Body of pancreas (tissue), 4 donors: Measurements from ENCODE around the gene HMSD. TPM values are rescaled to one million over a fixed set of nuclear protein-coding genes. Genes with fewer than 3 reads are reported as not detected.
A peak's percentile ranks its signal among the peaks of the same experiment; 100 is the strongest.

Experiments
- ATAC-seq: fragments of 150-250 bp; one replicate; pipeline ENCODE4 v1.9.1; 2016
- DNase-seq, 4 donors: peaks; one replicate each; pipeline ENCODE4 v3.0.0-alpha.2; 2019
- H3K27ac ChIP-seq, 4 donors: fragments of 200-600 bp; sonication (generic); 1 replicate in 3 of 4; 2 replicates in 1 of 4; pipeline versions ENCODE4 v1.5.1 to v1.6.1; 2016 to 2019; ENCODE audit warnings: mild to moderate bottlenecking in 1 of 4, mixed read lengths in 1 of 4, moderate library complexity in 1 of 4
- H3K27me3 ChIP-seq, 2 donors: fragments of 200-600 bp; sonication (generic); one replicate each; pipeline ENCODE4 v1.6.0; 2016; ENCODE audit warnings: mild to moderate bottlenecking in 1 of 2
- H3K36me3 ChIP-seq, 2 donors: fragments of 200-600 bp; sonication (generic); replicated peaks in 1 of 2; 2 replicates each; pipeline ENCODE4 v1.5.1; 2016; ENCODE audit warnings: low read depth in 2 of 2; ENCODE audit not compliant: insufficient read depth in 1 of 2
- H3K4me1 ChIP-seq: fragments of 200-600 bp; sonication (generic); one replicate; pipeline ENCODE4 v1.6.0; 2016
- H3K4me3 ChIP-seq, 2 donors: fragments of 200-600 bp; sonication (generic); 1 replicate in 1 of 2; 2 replicates in 1 of 2; pipeline ENCODE4 v1.5.1; 2016 to 2019
- H3K9me3 ChIP-seq, 3 donors: fragments of 200-600 bp; sonication (generic); 1 replicate in 2 of 3; 2 replicates in 1 of 3; pipeline ENCODE4 v1.5.1; 2016
- POLR2A ChIP-seq, 3 donors: fragments of 450-650 bp; IDR thresholded peaks; one replicate each; pipeline ENCODE4 v1.6.1; 2016; ENCODE audit warnings: antibody characterized with exemption in 3 of 3, mild to moderate bottlenecking in 2 of 3
- WGBS, 2 donors: methylation state at CpG; one replicate each; pipeline ENCODE4 v1.1.5; 2017; 5-methylcytosine and 5-hydroxymethylcytosine counted together
- intact Hi-C: fragments of 100-400 bp; cut with DNase I; formaldehyde crosslinking; loops from one replicate; pipeline ENCODE4 v1.15.1; 2023
- total RNA-seq, 2 donors: library from RNA; depleted of rRNA; stranded (reverse); fragments of >200 nt; gene quantifications; one replicate each; pipeline ENCODE4 v1.1.0, GENCODE V29; 2016
- TF ChIP-seq, protein P1 (sequence below), 7 experiments: fragments of 450-650 bp in 4 of 7; fragments of 200-600 bp in 3 of 7; sonication (generic) in 3 of 7; IDR thresholded peaks; one replicate each; pipeline ENCODE4 v1.5.1; 2016 to 2019; ENCODE audit warnings: antibody characterized with exemption in 7 of 7

The HMSD gene, protein sequence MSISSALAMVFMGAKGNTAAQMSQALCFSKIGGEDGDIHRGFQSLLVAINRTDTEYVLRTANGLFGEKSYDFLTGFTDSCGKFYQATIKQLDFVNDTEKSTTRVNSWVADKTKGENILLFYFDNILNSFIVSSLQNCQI
- not detected for total RNA-seq

DNA sequence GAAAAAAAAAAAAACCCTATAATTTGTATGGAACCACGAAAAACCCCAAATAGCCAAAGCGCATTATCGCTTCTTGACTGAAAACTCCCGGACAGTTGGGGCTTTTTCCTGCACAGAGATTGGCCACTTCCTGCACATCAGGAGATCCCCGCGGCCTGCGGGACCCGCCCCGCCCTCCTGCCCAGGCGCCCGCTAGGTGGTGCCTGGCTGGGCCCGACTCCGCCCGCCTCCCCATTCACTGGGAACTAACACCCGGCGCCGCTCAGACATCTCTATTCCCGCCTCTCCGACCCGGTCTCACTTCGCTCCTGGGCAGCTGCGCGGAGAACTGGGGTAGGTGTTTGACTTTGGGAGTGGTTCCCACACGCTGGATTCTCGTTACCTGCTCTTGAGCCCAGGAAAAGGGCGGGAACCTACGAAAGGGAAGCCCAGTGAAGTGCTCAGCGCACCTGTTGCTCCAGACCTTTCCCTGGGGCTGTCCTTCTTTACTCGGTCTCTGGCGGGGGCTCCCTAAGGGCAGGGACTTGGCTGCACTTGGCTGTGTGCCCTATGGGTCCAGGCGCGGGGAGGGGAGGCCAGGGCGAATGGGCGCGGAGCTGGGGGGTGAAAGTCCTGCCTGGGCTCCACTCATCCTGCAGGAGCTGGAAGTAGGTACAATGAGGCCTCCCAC, at the start of gene HMSD:
Gene HMSD, plus strand, starts transcription at position 234 of the 670 bp plus-strand sequence. CDS start 4,155 bp downstream, outside the sequence.
- DNase-seq = peak; percentile 44 to 66 (median 56)
- peak; percentile 81 for ATAC-seq
- TF ChIP-seq, protein P1, sequence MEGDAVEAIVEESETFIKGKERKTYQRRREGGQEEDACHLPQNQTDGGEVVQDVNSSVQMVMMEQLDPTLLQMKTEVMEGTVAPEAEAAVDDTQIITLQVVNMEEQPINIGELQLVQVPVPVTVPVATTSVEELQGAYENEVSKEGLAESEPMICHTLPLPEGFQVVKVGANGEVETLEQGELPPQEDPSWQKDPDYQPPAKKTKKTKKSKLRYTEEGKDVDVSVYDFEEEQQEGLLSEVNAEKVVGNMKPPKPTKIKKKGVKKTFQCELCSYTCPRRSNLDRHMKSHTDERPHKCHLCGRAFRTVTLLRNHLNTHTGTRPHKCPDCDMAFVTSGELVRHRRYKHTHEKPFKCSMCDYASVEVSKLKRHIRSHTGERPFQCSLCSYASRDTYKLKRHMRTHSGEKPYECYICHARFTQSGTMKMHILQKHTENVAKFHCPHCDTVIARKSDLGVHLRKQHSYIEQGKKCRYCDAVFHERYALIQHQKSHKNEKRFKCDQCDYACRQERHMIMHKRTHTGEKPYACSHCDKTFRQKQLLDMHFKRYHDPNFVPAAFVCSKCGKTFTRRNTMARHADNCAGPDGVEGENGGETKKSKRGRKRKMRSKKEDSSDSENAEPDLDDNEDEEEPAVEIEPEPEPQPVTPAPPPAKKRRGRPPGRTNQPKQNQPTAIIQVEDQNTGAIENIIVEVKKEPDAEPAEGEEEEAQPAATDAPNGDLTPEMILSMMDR (IDR thresholded peaks at IDR 0.05) = peak in 6 of 7 experiments; percentile 28 to 51 (median 38)
- TF ChIP-seq POLR2A (IDR thresholded peaks at IDR 0.05) = no peak
- Histone ChIP-seq H3K4me1 (peaks cover 7% of the 10 kb centered on the region), H3K4me3 (no peak within 1 kb of the TSS), H3K9me3 (no peaks in the 10 kb centered on the region), H3K36me3 (no peaks in the 10 kb centered on the region), H3K27me3 (peaks cover under 1 to 7% of the 10 kb centered on the region in 2 donors), H3K27ac (no peak within 1 kb of the TSS)
- intact Hi-C loops = no loop called here
- 8 to 15% methylated on average over 21 to 35 of the region's 35 CpGs for WGBS, 2 donors

DNA sequence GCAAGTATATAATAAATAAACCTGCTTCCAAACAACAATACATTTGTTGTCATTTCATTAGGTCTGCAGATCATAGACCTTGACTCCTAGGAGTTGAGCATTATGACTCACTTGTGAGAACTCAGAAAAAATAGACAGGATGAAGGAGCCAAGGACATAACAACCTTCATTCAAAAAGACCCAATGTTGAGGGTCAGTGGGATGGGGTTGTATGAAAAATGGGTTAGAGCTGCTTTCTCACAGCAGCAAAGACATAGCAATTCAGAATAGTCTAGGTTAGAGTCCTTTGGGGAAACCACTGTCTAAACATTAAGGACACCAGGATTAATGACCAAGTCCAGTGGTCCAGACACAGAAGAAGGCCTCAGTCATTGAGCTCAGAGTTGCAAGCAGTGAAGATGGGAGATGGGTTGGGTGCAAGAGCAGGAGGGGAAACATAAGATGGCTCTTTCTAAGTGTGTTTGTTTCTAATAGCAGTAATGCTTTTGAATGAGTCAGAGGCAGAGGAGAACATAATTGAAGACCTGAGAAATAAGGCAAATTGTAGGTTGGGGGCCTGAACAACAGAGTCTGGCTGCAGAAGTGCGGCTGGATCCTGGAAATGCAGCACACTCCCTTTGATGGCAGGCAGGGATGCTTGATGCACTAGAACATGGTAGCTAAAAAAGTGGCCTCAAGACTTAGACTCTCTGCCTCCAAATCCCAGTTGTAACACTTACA, 45.1 kb upstream of the HMSD start:
- 91 to 94% methylated on average over 1 of the region's 1 CpG for WGBS, 2 donors
- no peaks in the 10 kb centered on the region for H3K27me3 ChIP-seq
- intact Hi-C loops = no loop called here
- TF ChIP-seq POLR2A (IDR thresholded peaks at IDR 0.05) = no peak
- TF ChIP-seq, protein P1 (IDR thresholded peaks at IDR 0.05) = no peak
- no peaks in the 10 kb centered on the region for H3K36me3 ChIP-seq
- no peak overlapping the region for H3K4me3 ChIP-seq
- no peaks in the 10 kb centered on the region for H3K4me1 ChIP-seq
- H3K27ac ChIP-seq = no peak overlapping the region
- no peaks in the 10 kb centered on the region for H3K9me3 ChIP-seq
- no peak for DNase-seq
- no peak for ATAC-seq

DNA sequence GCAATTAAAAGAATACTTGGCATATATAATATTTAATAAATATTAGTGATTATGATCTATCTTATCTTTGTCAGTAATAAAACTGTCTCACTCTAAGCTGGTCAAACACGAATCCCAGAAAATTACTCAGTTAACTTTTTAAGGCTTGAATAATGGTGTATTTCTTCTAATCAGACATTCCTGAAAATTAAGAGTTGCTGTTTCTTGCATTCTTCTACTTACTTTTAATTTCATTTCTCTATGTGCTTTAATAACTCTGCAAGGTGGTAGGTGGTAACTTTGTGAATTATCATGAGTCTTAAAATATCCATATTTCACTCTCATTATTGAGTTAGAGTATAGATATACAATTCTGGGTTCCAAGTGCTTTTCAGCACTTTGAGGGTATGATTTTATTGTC, 44.4 kb upstream of the HMSD start:
- no peaks in the 10 kb centered on the region for H3K9me3 ChIP-seq
- WGBS, 2 donors = 39 to 66% methylated on average over 1 of the region's 1 CpG
- no peak overlapping the region for H3K4me3 ChIP-seq
- no peaks in the 10 kb centered on the region for H3K27me3 ChIP-seq
- H3K27ac ChIP-seq = no peak overlapping the region
- H3K4me1 ChIP-seq = no peaks in the 10 kb centered on the region
- H3K36me3 ChIP-seq = no peaks in the 10 kb centered on the region
- TF ChIP-seq POLR2A (IDR thresholded peaks at IDR 0.05) = no peak
- intact Hi-C loops = no loop called here
- ATAC-seq = no peak
- no peak for DNase-seq

DNA sequence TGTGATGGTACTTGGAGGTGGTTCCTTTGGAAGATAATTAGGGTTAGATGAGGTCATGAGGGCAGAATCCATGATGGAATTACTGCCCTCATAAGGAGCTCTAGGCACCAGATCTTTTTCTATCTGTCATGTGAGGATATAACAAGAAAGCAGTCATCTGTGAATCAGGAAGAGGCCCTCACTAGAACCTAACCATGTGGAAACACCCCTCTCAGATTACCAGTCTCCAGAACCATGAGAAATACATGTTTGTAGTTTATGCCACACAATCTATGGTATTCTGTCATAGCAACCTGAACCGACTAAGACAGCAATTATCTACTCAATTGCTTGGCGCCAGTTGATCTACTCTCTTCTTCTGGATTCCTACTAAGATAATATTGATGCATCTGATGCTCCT, 43.7 kb upstream of the HMSD start:
- TF ChIP-seq POLR2A (IDR thresholded peaks at IDR 0.05) = no peak
- TF ChIP-seq, protein P1 (IDR thresholded peaks at IDR 0.05) = no peak
- Histone ChIP-seq H3K4me3 (no peak overlapping the region), H3K9me3 (no peaks in the 10 kb centered on the region), H3K27ac (no peak overlapping the region), H3K4me1 (no peaks in the 10 kb centered on the region), H3K27me3 (no peaks in the 10 kb centered on the region), H3K36me3 (no peaks in the 10 kb centered on the region)
- 92 to 95% methylated on average over 2 of the region's 2 CpGs for WGBS, 2 donors
- DNase-seq (no peak), ATAC-seq (no peak)
- intact Hi-C loops = no loop called here

DNA sequence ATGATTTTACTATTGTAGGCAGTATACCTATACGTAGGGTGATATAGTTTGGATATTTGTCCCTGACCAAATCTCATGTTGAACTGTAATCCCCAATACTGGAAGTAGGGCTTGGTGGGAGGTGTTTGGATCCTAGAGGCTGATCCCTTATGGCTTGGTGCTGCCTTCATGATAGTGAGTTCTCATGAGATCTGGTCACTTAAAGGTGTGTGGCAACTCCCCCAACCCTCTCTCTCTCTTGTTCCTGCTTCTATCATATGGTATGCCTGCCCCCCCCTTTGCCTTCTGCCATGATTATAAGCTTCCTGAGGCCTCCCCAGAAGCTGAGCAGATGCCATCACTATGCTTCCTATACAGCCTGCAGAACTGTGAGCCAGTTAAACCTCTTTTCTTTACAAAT, 43.0 kb upstream of the HMSD start:
- Histone ChIP-seq H3K27ac (no peak overlapping the region), H3K4me1 (no peaks in the 10 kb centered on the region), H3K27me3 (no peaks in the 10 kb centered on the region), H3K4me3 (no peak overlapping the region), H3K9me3 (no peaks in the 10 kb centered on the region), H3K36me3 (no peaks in the 10 kb centered on the region)
- ATAC-seq = no peak
- no peak for DNase-seq
- WGBS, 2 donors = 91% methylated on average over 1 of the region's 1 CpG
- intact Hi-C loops = no loop called here
- no peak for TF ChIP-seq POLR2A (IDR thresholded peaks at IDR 0.05)
- TF ChIP-seq, protein P1 (IDR thresholded peaks at IDR 0.05) = no peak
